IMR-90 (cell line): Measurements from ENCODE around the gene WDFY1. TPM values are rescaled to one million over a fixed set of nuclear protein-coding genes. Genes with fewer than 3 reads are reported as not detected.

Experiments used
- ATAC-seq: fragments of 200-7000 bp; cut with Tn5 transposase; 2 replicates; pipeline ENCODE4 v1.9.1; 2020; ENCODE audit warnings: low read depth, mild to moderate bottlenecking, moderate library complexity
- BruUV-seq: library from RNA; stranded (reverse); fragments of 400-500 nt; replicated peaks from 2 replicates; lab custom pipeline; 2021; lab: Mats Ljungman, UMichigan
- CTCF ChIA-PET: fragments of 300-600 bp; formaldehyde crosslinking; extraction: SDS; loops from one replicate; lab custom pipeline; 2021; ENCODE audit warnings: antibody characterized with exemption; lab: Yijun Ruan, JAX
- POLR2A ChIA-PET: fragments of 300-600 bp; sonication (Branson Sonifier 250); formaldehyde crosslinking; loops from one replicate; lab custom pipeline; 2022; ENCODE audit warnings: antibody characterized with exemption; ENCODE audit not compliant: unreplicated experiment; lab: Charles Lee
- DNase-seq: peaks from one replicate; pipeline ENCODE4 v3.0.0; 2013
- H2AFZ ChIP-seq: replicated peaks from 2 replicates; pipeline ENCODE3; 2013; ENCODE audit warnings: low read length, mild to moderate bottlenecking; ENCODE audit not compliant: poor library complexity
- H2AK5ac ChIP-seq: 2 replicates; pipeline ENCODE4 v1.6.1; 2013; ENCODE audit warnings: low read depth, low read length, inconsistent platforms
- H2AK9ac ChIP-seq: replicated peaks from 2 replicates; pipeline ENCODE3; 2013; ENCODE audit warnings: mild to moderate bottlenecking, low read depth, low read length, moderate library complexity; ENCODE audit not compliant: poor library complexity
- H2BK120ac ChIP-seq: 2 replicates; pipeline ENCODE4 v1.6.1; 2013; ENCODE audit warnings: low read depth, low read length, inconsistent platforms
- H2BK15ac ChIP-seq: 3 replicates; pipeline ENCODE4 v1.6.1; 2013; ENCODE audit warnings: low read depth, low read length, inconsistent platforms
- H2BK20ac ChIP-seq: 2 replicates; pipeline ENCODE4 v1.6.1; 2013; ENCODE audit warnings: low read depth, mild to moderate bottlenecking, inconsistent platforms, low read length, moderate library complexity
- H2BK5ac ChIP-seq: 2 replicates; pipeline ENCODE4 v1.6.1; 2013; ENCODE audit warnings: mild to moderate bottlenecking, low read depth, low read length, inconsistent platforms; ENCODE audit not compliant: poor library complexity, severe bottlenecking
- H3K14ac ChIP-seq: replicated peaks from 2 replicates; pipeline ENCODE4 v1.6.1; 2013; ENCODE audit warnings: low read depth, low read length, inconsistent platforms
- H3K18ac ChIP-seq: 2 replicates; pipeline ENCODE4 v1.6.1; 2013; ENCODE audit warnings: low read depth, low read length, control low read depth
- H3K23ac ChIP-seq: 2 replicates; pipeline ENCODE4 v1.6.1; 2013; ENCODE audit warnings: low read depth, low read length, inconsistent platforms
- H3K27ac ChIP-seq: 2 replicates; pipeline ENCODE4 v1.5.1; 2013; ENCODE audit warnings: mild to moderate bottlenecking, control low read depth, low read length; ENCODE audit not compliant: insufficient read depth
- H3K27me3 ChIP-seq: 2 replicates; pipeline ENCODE4 v1.6.1; 2013; ENCODE audit warnings: low read length; ENCODE audit not compliant: control insufficient read depth, insufficient read depth
- H3K36me3 ChIP-seq: 2 replicates; pipeline ENCODE4 v1.6.1; 2013; ENCODE audit warnings: low read length, mixed read lengths; ENCODE audit not compliant: control insufficient read depth, insufficient read depth
- H3K4ac ChIP-seq: 2 replicates; pipeline ENCODE4 v1.6.1; 2013; ENCODE audit warnings: low read depth, low read length, inconsistent platforms
- H3K4me1 ChIP-seq: 2 replicates; pipeline ENCODE4 v1.6.1; 2013; ENCODE audit warnings: low read length, mixed read lengths; ENCODE audit not compliant: control insufficient read depth, insufficient read depth
- H3K4me2 ChIP-seq: 2 replicates; pipeline ENCODE4 v1.6.1; 2013; ENCODE audit warnings: low read depth, mild to moderate bottlenecking, control low read depth, low read length, moderate library complexity
- H3K4me3 ChIP-seq: 2 replicates; pipeline ENCODE4 v1.5.1; 2013; ENCODE audit warnings: low read depth, mild to moderate bottlenecking, control low read depth, low read length, moderate library complexity; ENCODE audit not compliant: insufficient read depth
- H3K56ac ChIP-seq: 2 replicates; pipeline ENCODE4 v1.6.1; 2013; ENCODE audit warnings: low read length, inconsistent platforms; ENCODE audit not compliant: insufficient read depth; ENCODE audit errors: extremely low read depth
- H3K79me1 ChIP-seq, 2 experiments: 2 replicates each; pipeline ENCODE4 v1.6.1; 2013; ENCODE audit warnings: low read length in 2 of 2, inconsistent platforms in 1 of 2, low read depth in 1 of 2
- H3K9ac ChIP-seq: 2 replicates; pipeline ENCODE4 v1.6.1; 2013; ENCODE audit warnings: low read depth, low read length, control low read depth
- H3K9me1 ChIP-seq: 2 replicates; pipeline ENCODE4 v1.6.1; 2013; ENCODE audit warnings: low read length, inconsistent platforms; ENCODE audit not compliant: insufficient read depth
- H3K9me3 ChIP-seq: 2 replicates; pipeline ENCODE4 v1.6.1; 2013; ENCODE audit warnings: low read length; ENCODE audit not compliant: control insufficient read depth, insufficient read depth
- H4K20me1 ChIP-seq: 2 replicates; pipeline ENCODE4 v1.6.1; 2013; ENCODE audit warnings: low read length, inconsistent platforms; ENCODE audit not compliant: insufficient read depth
- H4K5ac ChIP-seq: 2 replicates; pipeline ENCODE4 v1.6.1; 2013; ENCODE audit warnings: mild to moderate bottlenecking, low read depth, low read length, control low read depth
- H4K8ac ChIP-seq, 2 experiments: 2 replicates each; pipeline ENCODE4 v1.6.1; 2013; ENCODE audit warnings: low read depth in 2 of 2, low read length in 2 of 2, control low read depth in 1 of 2, inconsistent platforms in 1 of 2
- H4K91ac ChIP-seq: 2 replicates; pipeline ENCODE4 v1.6.1; 2013; ENCODE audit warnings: low read depth, low read length, inconsistent platforms; ENCODE audit not compliant: insufficient read depth
- BHLHE40 ChIP-seq: fragments of 150-350 bp; IDR thresholded peaks from 2 replicates; pipeline ENCODE4 v1.6.1; 2016; ENCODE audit warnings: mild to moderate bottlenecking, low read depth, low read length
- CEBPB ChIP-seq: IDR thresholded peaks from 2 replicates; pipeline ENCODE4 v1.6.1; 2012; ENCODE audit warnings: low read depth, low read length, improper control_type of control experiment
- WGBS, 2 experiments: methylation state at CpG; one replicate each; pipeline versions ENCODE4 v1.1.5 to v1.1.7; 2013; ENCODE audit warnings: missing lambda C conversion rate in 2 of 2; ENCODE audit not compliant: insufficient read length in 1 of 2; ENCODE audit errors: extremely low coverage in 2 of 2; 5-methylcytosine and 5-hydroxymethylcytosine counted together
- dilution Hi-C: fragments of 300-500 bp; cut with HindIII; formaldehyde crosslinking; loops from one replicate; pipeline ENCODE4 v1.14.3; 2018; ENCODE audit warnings: low sequenced_read_pairs; ENCODE audit not compliant: unreplicated experiment
- in situ Hi-C: fragments of 300-500 bp; cut with MboI; formaldehyde crosslinking; loops from 3 replicates; pipeline ENCODE4 v1.14.3; 2019; ENCODE audit warnings: low sequenced_read_pairs, inconsistent platforms, mixed read lengths
- intact Hi-C: fragments of 100-400 bp; cut with micrococcal nuclease; formaldehyde crosslinking; loops from 2 replicates; pipeline ENCODE4 v1.10.0; 2022
- polyA plus RNA-seq, 3 experiments: library from polyadenylated mRNA; depleted of rRNA; stranded (reverse); fragments of >200 nt; gene quantifications; 2 replicates each; pipeline ENCODE4 v1.2.3, GENCODE V29; 2012; ENCODE audit warnings: low replicate concordance in 1 of 3
- total RNA-seq: library from RNA; depleted of rRNA; stranded (reverse); fragments of >200 nt; gene quantifications from 2 replicates; pipeline ENCODE4 v1.2.3, GENCODE V29; 2012
- TF ChIP-seq, protein P1 (sequence below): fragments of 150-350 bp; IDR thresholded peaks from 2 replicates; pipeline ENCODE4 v1.6.1; 2016; ENCODE audit warnings: low read depth, mild to moderate bottlenecking, low read length, moderate library complexity, borderline replicate concordance

The WDFY1 gene
- total and polyA plus RNA-seq, 2 of the 4 experiments (the other 2 are of a cell fraction) = 35.6 to 93.6 TPM

DNA sequence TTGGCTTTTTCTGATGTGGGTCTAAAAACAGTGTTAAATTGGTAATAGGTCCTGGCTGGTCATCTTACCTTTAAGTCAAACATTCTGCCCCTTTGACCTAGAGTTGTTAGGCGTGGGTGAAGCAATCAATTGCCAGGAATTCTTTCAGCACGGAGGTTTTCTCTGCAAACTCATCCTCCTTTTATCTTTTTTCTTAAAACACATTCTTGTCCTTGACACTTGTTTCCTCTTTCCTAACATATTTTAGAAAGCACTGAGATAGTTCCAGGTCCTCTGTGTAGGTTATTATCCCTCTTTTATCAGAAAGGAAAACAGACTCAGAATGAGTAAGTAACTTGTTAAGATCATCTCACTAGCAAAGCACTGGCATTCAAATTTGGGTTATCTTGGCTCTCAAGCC, 89.1 kb downstream of the WDFY1 start:
- Histone ChIP-seq H4K91ac (no peak overlapping the region), H4K8ac (0 out of 4 replicates have a peak overlapping the region, but pooled peaks of 1 of the 2 experiments have one; percentile 4), H2AK5ac (no peak overlapping the region), H2BK5ac (peak overlapping the region; percentile 41), H2AFZ (no peak overlapping the region), H3K4me3 (no peak overlapping the region), H3K27ac (no peak overlapping the region), H2AK9ac (no peak overlapping the region), H3K23ac (no peak overlapping the region), H2BK20ac (no peak overlapping the region), H4K20me1 (0 out of 2 replicates have a peak, but pooled peaks cover under 1% of the 10 kb centered on the region), H3K18ac (no peak overlapping the region), H4K5ac (no peak overlapping the region), H3K4me1 (peaks cover 9% of the 10 kb centered on the region), H3K36me3 (peaks cover 4% of the 10 kb centered on the region; the same call in 1 of the 2 replicates), H3K79me1 (no peaks in the 10 kb centered on the region), H2BK15ac (no peak overlapping the region), H3K4me2 (no peak overlapping the region), H3K4ac (0 out of 2 replicates have a peak overlapping the region, but pooled peaks have one; percentile 15), H3K27me3 (no peaks in the 10 kb centered on the region), H3K9me1 (peaks cover 5% of the 10 kb centered on the region), H2BK120ac (no peak overlapping the region), H3K9ac (no peak overlapping the region), H3K14ac (no peak overlapping the region), H3K9me3 (no peaks in the 10 kb centered on the region), H3K56ac (no peak overlapping the region)
- ChIA-PET CTCF (interaction anchor here (0.6 kb wide), 1 partner anchor 981 kb away, joined by 3 read pairs; no protein-coding TSS in a partner anchor), POLR2A (no interaction called here)
- dilution Hi-C loops = no loop called here
- WGBS, 2 experiments = no CpG with 5 or more reads among the region's 2 CpGs
- in situ Hi-C loops = no loop called here
- peak; percentile 35 for DNase-seq
- BruUV-seq = no TSS peak
- intact Hi-C loops = no loop called here
- peak; percentile 36; the same call in 1 of the 2 replicates for TF ChIP-seq CEBPB
- TF ChIP-seq, protein P1, sequence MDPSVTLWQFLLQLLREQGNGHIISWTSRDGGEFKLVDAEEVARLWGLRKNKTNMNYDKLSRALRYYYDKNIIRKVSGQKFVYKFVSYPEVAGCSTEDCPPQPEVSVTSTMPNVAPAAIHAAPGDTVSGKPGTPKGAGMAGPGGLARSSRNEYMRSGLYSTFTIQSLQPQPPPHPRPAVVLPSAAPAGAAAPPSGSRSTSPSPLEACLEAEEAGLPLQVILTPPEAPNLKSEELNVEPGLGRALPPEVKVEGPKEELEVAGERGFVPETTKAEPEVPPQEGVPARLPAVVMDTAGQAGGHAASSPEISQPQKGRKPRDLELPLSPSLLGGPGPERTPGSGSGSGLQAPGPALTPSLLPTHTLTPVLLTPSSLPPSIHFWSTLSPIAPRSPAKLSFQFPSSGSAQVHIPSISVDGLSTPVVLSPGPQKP = no peak
- no peak for TF ChIP-seq BHLHE40
- peak; percentile 12; the same call in 1 of the 2 replicates for ATAC-seq
